ENCODE data around the gene KCNQ2.

KCNQ2 gene

GRCh38 chr20:63417097-63417737 is 55.2 kb downstream of the KCNQ2 start:
- H3K27me3 Mint-ChIP-seq = peaks cover 12% of the 10 kb centered on the region
- H3K9me3 Mint-ChIP-seq = no peaks in the 10 kb centered on the region
- no peak overlapping the region for H3K4me3 Mint-ChIP-seq
- ATAC-seq (ENCODE audit: low read depth) (no peak), DNase-seq (ENCODE audit: low spot score in 2 of 2) (no peak)
- H3K27ac Mint-ChIP-seq = no peak overlapping the region
- H3K4me1 Mint-ChIP-seq = no peaks in the 10 kb centered on the region
- H3K36me3 Mint-ChIP-seq = no peaks in the 10 kb centered on the region

DNA sequence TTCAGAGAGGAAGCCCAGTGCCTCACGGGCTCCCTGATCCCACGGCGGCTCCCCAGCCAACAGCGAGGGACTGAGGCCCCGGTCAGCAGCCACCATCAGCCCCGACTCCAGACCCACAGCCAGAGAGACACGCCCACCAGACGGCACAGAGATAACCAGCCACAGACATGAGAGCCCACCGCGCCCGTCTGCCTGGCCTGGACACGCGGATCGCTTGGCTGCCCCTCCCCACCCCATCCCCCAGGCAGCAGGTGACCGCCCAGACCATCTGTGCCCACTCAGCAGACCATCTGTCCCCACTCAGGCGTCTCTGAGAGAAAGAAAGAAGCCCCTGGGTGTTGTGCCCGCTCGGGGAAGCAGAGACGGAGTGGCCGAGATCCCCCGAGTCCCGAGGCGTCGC is 55.8 kb downstream of the KCNQ2 start:
- Mint-ChIP-seq H3K9me3 (no peaks in the 10 kb centered on the region), H3K27ac (no peak overlapping the region), H3K4me3 (no peak overlapping the region), H3K27me3 (peaks cover 14% of the 10 kb centered on the region), H3K36me3 (no peaks in the 10 kb centered on the region), H3K4me1 (no peaks in the 10 kb centered on the region)
- ATAC-seq (ENCODE audit: low read depth) = no peak
- no peak for DNase-seq (ENCODE audit: low spot score in 2 of 2)

- ATAC-seq (ENCODE audit: low read depth) (no peak), DNase-seq (ENCODE audit: low spot score in 2 of 2) (no peak)
- Mint-ChIP-seq H3K4me3 (no peak overlapping the region), H3K27ac (no peak overlapping the region), H3K36me3 (no peaks in the 10 kb centered on the region), H3K4me1 (no peaks in the 10 kb centered on the region), H3K9me3 (no peaks in the 10 kb centered on the region), H3K27me3 (peaks cover 16% of the 10 kb centered on the region)
Observed at GRCh38 chr20:63415647-63416391, 56.6 kb downstream of the KCNQ2 start.

DNA sequence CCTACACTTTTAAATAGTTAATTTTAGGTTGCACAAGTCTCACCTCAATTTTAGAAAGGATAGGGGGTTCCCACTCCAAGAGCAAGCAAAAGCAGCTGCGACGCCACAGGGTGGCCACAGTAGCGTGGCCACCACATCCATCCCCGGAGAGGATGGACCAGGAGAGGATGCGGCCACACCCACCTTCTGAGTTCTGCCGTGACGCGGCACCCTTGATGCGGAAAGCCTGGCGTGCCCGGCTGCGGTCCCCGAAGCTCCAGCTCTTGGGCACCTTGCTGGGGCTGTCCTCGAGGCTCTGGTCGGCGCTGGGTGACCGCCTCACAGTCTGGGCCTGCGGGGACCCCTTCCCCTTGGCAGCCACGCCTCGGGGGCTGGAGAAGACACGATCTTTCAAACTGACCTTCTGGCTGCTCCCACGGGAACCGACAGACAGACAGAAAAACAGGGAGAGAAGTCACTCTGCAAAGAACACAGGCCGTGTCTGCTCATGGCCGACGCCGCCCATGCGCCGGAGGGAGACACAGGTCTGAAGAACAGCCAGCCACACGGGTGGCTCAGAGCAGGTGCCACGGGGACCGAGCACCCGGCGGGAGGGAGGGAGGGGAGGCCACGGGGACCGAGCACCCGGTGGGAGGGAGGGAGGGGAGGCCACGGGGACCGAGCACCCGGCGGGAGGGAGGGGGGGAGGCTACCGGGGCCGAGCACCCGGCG is 57.6 kb downstream of the KCNQ2 start:
- ATAC-seq (ENCODE audit: low read depth) = no peak
- Mint-ChIP-seq H3K4me1 (no peaks in the 10 kb centered on the region), H3K27ac (no peak overlapping the region), H3K36me3 (no peaks in the 10 kb centered on the region), H3K4me3 (no peak overlapping the region), H3K27me3 (peaks cover 16% of the 10 kb centered on the region), H3K9me3 (no peaks in the 10 kb centered on the region)
- no peak for DNase-seq (ENCODE audit: low spot score in 2 of 2)

GRCh38 chr20:63413963-63414684 is 58.3 kb downstream of the KCNQ2 start:
- H3K36me3 Mint-ChIP-seq = no peaks in the 10 kb centered on the region
- no peak overlapping the region for H3K4me3 Mint-ChIP-seq
- no peak overlapping the region for H3K27ac Mint-ChIP-seq

GRCh38 chr20:63413323-63413722 is 59.1 kb downstream of the KCNQ2 start:
- no peak overlapping the region for H3K4me3 Mint-ChIP-seq
- no peak overlapping the region for H3K27ac Mint-ChIP-seq
- ATAC-seq (ENCODE audit: low read depth) (no peak), DNase-seq (ENCODE audit: low spot score in 2 of 2) (no peak)
- H3K4me1 Mint-ChIP-seq = no peaks in the 10 kb centered on the region
- no peaks in the 10 kb centered on the region for H3K36me3 Mint-ChIP-seq
- H3K27me3 Mint-ChIP-seq = peaks cover 14% of the 10 kb centered on the region
- no peaks in the 10 kb centered on the region for H3K9me3 Mint-ChIP-seq

More at GRCh38 chr20:63413963-63414684, 58.3 kb downstream of the KCNQ2 start:
- ATAC-seq (ENCODE audit: low read depth) (no peak), DNase-seq (ENCODE audit: low spot score in 2 of 2) (no peak)
- Mint-ChIP-seq H3K9me3 (no peaks in the 10 kb centered on the region), H3K4me1 (no peaks in the 10 kb centered on the region), H3K27me3 (peaks cover 14% of the 10 kb centered on the region)

GRCh38 chr20:63412889-63413288 is 59.6 kb downstream of the KCNQ2 start:
- no peaks in the 10 kb centered on the region for H3K4me1 Mint-ChIP-seq
- H3K4me3 Mint-ChIP-seq = no peak overlapping the region
- H3K27ac Mint-ChIP-seq = no peak overlapping the region
- peaks cover 13% of the 10 kb centered on the region for H3K27me3 Mint-ChIP-seq
- H3K9me3 Mint-ChIP-seq = no peaks in the 10 kb centered on the region
- no peaks in the 10 kb centered on the region for H3K36me3 Mint-ChIP-seq
- no peak for DNase-seq (ENCODE audit: low spot score in 2 of 2)
- no peak for ATAC-seq (ENCODE audit: low read depth)

DNA sequence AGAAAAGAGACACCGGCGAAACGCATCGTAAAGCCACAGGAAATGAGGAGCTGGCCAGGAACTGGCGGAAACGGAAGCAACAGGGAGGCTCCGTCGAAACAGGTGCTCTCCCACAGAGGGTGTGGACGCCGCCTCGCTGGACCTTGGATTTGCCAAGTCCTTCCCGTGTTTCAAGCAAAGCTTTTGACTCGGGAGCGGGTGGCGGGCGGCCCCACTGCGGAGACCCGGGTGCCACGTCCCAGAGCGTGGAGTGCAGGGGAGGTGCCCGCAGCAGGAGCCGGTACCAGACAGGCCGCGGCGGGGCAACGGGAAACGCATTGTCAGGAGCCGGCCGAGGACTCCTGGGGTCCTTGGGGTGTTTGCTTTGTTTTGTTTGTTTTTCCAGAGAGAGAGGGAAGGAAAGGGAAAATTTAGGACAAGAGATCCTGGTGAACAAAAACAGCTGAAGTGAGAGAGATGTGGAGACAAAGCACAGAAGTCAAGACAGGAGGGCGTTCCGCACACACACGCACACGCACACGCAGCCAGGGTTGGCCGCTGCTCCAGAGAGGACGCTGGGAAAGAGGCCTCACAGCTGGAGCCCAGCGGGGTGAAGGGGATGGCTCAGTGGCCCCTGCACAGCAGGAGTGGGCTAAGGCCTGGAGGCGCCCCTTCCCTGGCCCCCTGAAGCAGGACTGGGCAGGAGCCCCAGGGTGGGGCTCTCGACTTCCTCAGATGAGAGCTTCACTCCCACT is 60.4 kb downstream of the KCNQ2 start:
- no peak for ATAC-seq (ENCODE audit: low read depth)
- no peak for DNase-seq (ENCODE audit: low spot score in 2 of 2)
- peaks cover 10% of the 10 kb centered on the region for H3K27me3 Mint-ChIP-seq
- H3K4me3 Mint-ChIP-seq = no peak overlapping the region
- H3K36me3 Mint-ChIP-seq = no peaks in the 10 kb centered on the region
- no peak overlapping the region for H3K27ac Mint-ChIP-seq
- H3K4me1 Mint-ChIP-seq = no peaks in the 10 kb centered on the region
- no peaks in the 10 kb centered on the region for H3K9me3 Mint-ChIP-seq

- Mint-ChIP-seq H3K27me3 (peaks cover 8% of the 10 kb centered on the region), H3K4me3 (no peak overlapping the region), H3K4me1 (no peaks in the 10 kb centered on the region), H3K9me3 (no peaks in the 10 kb centered on the region), H3K27ac (no peak overlapping the region), H3K36me3 (no peaks in the 10 kb centered on the region)
- ATAC-seq (ENCODE audit: low read depth) (no peak), DNase-seq (ENCODE audit: low spot score in 2 of 2) (no peak)
Observed at GRCh38 chr20:63411151-63411897, 61.1 kb downstream of the KCNQ2 start.

DNA sequence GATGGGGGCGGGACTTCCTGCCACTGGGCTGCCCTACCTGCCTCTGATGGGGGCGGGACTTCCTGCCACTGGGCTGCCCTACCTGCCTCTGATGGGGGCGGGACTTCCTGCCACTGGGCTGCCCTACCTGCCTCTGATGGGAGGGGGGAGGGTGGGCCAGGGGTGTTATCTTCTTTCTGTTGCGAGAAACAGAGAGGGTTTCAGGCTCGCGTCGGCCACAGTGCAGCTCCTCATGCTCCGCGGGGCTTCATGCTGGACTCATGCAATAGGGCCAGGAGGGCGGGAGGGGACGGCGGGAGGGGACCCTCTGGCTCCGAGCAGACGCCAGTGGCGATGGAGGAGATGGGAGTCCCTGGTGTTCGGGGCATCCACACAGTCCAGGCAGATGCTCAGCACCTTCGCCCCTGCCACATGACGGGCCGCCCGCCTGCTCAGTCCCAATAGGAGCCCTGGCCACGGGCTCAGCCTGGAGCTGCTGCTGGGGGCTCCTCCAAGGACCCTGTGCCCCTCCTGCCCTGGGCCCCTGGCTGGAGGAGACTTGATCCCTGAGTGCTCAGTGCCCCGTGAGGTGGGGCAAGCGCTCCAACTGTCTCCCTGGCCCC is 62.5 kb downstream of the KCNQ2 start:
- no peaks in the 10 kb centered on the region for H3K4me1 Mint-ChIP-seq
- no peaks in the 10 kb centered on the region for H3K36me3 Mint-ChIP-seq
- peaks cover 8% of the 10 kb centered on the region for H3K27me3 Mint-ChIP-seq
- ATAC-seq (ENCODE audit: low read depth) (no peak), DNase-seq (ENCODE audit: low spot score in 2 of 2) (no peak)
- H3K27ac Mint-ChIP-seq = no peak overlapping the region
- H3K9me3 Mint-ChIP-seq = no peaks in the 10 kb centered on the region
- H3K4me3 Mint-ChIP-seq = no peak overlapping the region

- Mint-ChIP-seq H3K9me3 (no peaks in the 10 kb centered on the region), H3K36me3 (no peaks in the 10 kb centered on the region), H3K27ac (no peak overlapping the region), H3K4me3 (no peak overlapping the region), H3K4me1 (no peaks in the 10 kb centered on the region), H3K27me3 (peaks cover 8% of the 10 kb centered on the region)
- ATAC-seq (ENCODE audit: low read depth) (no peak), DNase-seq (ENCODE audit: low spot score in 2 of 2) (no peak)
Observed at GRCh38 chr20:63409066-63409833, 63.2 kb downstream of the KCNQ2 start.

DNA sequence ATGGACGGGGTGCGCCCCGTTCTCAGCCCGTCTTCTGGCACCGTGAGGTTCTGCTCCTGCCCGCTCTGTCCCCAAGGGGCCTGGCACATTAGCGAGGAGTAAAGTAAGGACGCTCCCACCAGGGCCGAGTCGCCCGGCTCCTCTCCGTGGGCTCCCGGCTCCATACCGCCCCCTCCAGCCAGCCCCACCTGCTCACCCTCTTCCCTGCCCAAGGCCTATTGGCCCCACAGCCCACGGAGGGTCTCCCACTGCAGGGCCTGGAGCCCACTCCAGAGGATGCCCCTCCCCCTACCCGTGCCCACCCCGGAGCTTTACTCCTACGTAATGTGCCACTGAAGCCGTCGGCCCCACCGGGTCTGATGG is 63.8 kb downstream of the KCNQ2 start:
- Mint-ChIP-seq H3K27ac (no peak overlapping the region), H3K36me3 (no peaks in the 10 kb centered on the region), H3K9me3 (no peaks in the 10 kb centered on the region), H3K27me3 (peaks cover 8% of the 10 kb centered on the region), H3K4me3 (no peak overlapping the region), H3K4me1 (peaks cover 4% of the 10 kb centered on the region)
- DNase-seq (ENCODE audit: low spot score in 2 of 2) (no peak), ATAC-seq (ENCODE audit: low read depth) (no peak)
